Ramos (cell line): ENCODE results near the gene SESN1.

ENCODE experiments used
- in situ Hi-C: fragments of 300-500 bp; cut with MboI; formaldehyde crosslinking; loops from one replicate; pipeline ENCODE4 v1.14.3; 2022; ENCODE audit warnings: low sequenced_read_pairs; ENCODE audit not compliant: unreplicated experiment

The SESN1 gene

GRCh38 chr6:108945681-108946159 lies 148.9 kb downstream of the SESN1 start:
- in situ Hi-C loops: no loop called here

DNA sequence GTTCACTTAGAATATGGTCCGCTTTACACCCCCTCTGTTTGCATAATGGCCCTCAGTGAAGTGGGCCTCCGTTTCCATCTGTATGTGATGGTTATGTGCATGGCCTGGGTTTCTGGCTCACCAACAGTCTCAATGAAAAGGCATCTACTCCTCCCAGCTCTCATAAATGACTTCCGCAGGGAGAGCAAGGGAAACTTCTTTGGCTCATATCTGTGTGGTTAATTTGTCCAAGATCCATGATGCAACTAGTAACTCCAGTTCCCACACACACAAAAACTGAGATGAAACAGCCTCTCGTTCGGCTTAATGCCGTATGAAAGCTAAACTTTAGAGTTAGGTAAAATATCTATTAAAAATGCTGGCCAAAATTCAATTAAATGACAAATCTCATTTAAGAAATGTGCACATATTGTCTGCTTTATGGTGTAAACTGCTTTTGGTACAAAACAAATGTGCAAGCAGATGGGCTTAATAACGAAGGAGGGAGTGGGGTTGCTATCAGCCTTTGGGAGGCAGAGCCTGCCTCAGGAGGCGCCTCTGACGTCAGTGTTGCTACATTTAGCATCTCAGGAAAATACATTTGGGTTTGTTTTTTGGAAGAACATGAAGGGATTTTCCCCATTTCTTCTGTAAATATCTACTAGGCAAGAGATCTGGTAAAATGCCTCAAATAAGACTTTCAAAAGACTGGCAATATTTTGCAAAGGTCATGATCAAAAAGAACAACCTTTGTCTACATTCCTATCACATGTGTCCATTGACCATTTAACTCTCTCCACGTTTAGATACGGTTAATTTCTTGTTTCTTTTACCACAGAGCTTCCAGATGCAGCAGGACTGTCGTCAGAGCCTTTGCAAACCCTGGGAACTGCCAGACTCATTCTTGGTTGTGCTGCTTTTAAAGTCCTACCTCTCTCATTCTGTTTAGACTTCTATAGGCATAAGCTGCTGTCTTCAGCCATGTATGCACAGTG lies 149.7 kb downstream of the SESN1 start:
- in situ Hi-C loops: no loop called here

DNA sequence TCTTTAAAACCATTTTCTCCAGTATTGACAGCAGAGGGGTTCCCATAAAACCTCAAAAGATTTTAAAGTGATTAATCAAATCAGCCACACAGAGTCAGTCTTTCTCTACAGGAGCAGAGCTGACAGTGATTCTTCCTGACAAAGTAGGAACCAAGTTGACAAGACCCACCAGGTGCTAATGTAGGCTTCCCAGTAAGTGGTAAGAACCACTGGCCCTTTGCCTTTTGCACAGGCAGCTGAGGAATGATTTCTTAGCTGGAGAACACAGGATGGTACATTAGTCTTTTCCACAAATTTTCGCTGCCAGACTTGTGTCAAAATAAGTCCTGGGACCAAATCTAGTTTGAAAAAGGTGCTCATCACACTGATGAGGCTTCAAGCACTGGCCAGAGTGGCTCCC lies 150.6 kb downstream of the SESN1 start:
- in situ Hi-C loops: no loop called here

GRCh38 chr6:108942556-108943492 lies 151.8 kb downstream of the SESN1 start:
- in situ Hi-C loops: no loop called here

GRCh38 chr6:108941859-108942258 lies 152.8 kb downstream of the SESN1 start:
- in situ Hi-C loops: no loop called here

GRCh38 chr6:108941281-108941680 lies 153.4 kb downstream of the SESN1 start:
- in situ Hi-C loops: no loop called here

DNA sequence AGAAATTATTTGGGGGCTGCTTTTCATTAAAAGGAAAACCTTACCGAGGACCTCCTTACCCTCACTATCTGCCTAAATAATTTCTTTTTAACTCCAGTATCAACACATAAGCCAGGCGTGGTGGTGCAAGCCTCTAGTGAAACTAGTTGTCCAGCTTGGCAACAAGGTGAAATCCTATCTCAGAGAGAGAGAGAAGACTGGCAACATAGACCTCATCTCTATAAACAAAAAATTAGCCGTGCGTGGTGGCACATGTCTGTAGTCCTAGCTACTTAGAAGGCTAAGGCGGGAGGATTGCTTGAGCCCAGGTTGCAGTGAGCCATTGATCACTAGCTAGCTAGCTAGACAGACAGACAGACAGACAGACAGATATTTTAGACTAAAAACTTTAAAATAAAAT lies 153.9 kb downstream of the SESN1 start:
- in situ Hi-C loops: no loop called here

DNA sequence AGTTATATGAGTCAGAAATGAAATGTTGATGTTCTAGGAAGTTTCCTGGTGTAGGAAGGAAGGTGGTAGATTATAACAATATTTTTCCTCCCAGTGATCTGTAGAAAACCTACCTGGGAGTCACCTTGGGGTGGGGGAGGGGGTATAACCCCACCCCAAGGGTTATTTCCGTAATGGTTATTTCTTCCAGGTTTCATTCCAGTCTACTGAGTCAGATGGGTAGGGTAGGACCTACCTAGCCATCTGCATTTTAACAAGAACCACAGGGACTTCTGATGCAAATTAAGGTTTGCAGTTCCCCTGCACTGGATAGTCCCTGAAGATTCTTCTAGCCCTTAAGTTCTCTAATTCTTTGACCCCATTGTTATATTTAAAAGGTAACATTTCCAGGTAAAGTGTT lies 157.5 kb downstream of the SESN1 start:
- in situ Hi-C loops: no loop called here
